ENCODE measurements around the gene ZRANB3.

DNA sequence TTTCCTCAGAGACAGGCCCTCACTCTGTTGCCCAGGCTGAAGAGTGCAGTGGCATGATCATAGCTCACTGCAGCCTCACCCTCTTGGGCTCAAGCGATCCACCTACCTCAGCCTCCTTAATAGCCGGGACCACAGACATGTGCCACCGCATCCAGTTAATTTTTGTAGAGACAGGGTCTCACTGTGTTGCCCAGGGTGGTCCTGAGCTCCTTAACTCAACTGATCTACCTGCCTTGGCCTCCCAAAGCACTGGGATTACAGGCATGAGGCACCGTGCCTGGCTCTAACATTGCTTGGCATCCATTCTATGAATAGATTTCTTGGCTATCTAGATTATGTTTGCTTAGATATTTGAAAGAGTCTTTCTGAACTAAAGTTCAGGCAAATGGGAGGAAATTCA lies 21.9 kb upstream of the ZRANB3 start:
- TF ChIP-seq CTCF (IDR thresholded peaks at IDR 0.05) (no peak), POLR2A (IDR thresholded peaks at IDR 0.05) (no peak)

Data from suprapubic skin (tissue), 3 donors.